K562 (cell line): ENCODE measurements around the gene ERN1. TPM values are rescaled to one million over a fixed set of nuclear protein-coding genes. Genes with fewer than 3 reads are reported as not detected.

Source experiments
- BRF1 ChIP-seq: IDR thresholded peaks from 3 replicates; pipeline ENCODE4 v1.6.1; 2011; ENCODE audit warnings: borderline replicate concordance, mild to moderate bottlenecking; ENCODE audit not compliant: insufficient read length; ENCODE audit errors: extremely low read depth
- CBFA2T3 ChIP-seq: fragments of 450-650 bp; IDR thresholded peaks from 2 replicates; pipeline ENCODE4 v1.6.1; 2017
- HNRNPK ChIP-seq: fragments of 200-400 bp; formaldehyde crosslinking; IDR thresholded peaks from one replicate; pipeline ENCODE4 v1.6.1; 2018; ENCODE audit warnings: mild to moderate bottlenecking, low read depth, low read length; ENCODE audit not compliant: poor library complexity, severe bottlenecking
- LARP7 ChIP-seq: fragments of 450-650 bp; IDR thresholded peaks from 2 replicates; pipeline ENCODE4 v1.6.1; 2016
- NCOA1 ChIP-seq: fragments of 450-650 bp; IDR thresholded peaks from 2 replicates; pipeline ENCODE4 v1.6.1; 2016; ENCODE audit warnings: low read depth
- NR2F6 ChIP-seq: fragments of 450-650 bp; formaldehyde crosslinking; IDR thresholded peaks from 2 replicates; pipeline ENCODE4 v1.4.0; 2020; ENCODE audit warnings: mild to moderate bottlenecking
- SMARCE1 ChIP-seq: fragments of 450-650 bp; IDR thresholded peaks from 2 replicates; pipeline ENCODE4 v1.7.1; 2016; ENCODE audit warnings: mild to moderate bottlenecking
- TBP ChIP-seq: optimal IDR thresholded peaks from 2 replicates; pipeline ENCODE3; 2011; ENCODE audit warnings: low read depth, low read length, improper control_type of control experiment
- ZFPM2 ChIP-seq: fragments of 250-450 bp; sonication (Bioruptor Pico); IDR thresholded peaks from 2 replicates; pipeline ENCODE4 v1.5.1; 2022; ENCODE audit warnings: mild to moderate bottlenecking
- ZNF143 ChIP-seq: sonication (generic); formaldehyde crosslinking; IDR thresholded peaks from 2 replicates; pipeline ENCODE4 v1.9.0; 2022; ENCODE audit warnings: mild to moderate bottlenecking, missing genetic modification reagents
- ZNF76 ChIP-seq: fragments of 250-450 bp; sonication (Bioruptor Pico); IDR thresholded peaks from 2 replicates; pipeline ENCODE4 v1.4.0; 2020; ENCODE audit warnings: mild to moderate bottlenecking, moderate library complexity, borderline replicate concordance
- ZNF778 ChIP-seq: fragments of 450-650 bp; formaldehyde crosslinking; IDR thresholded peaks from 2 replicates; pipeline ENCODE4 v1.4.0; 2020; ENCODE audit warnings: mild to moderate bottlenecking, moderate library complexity
- polyA plus RNA-seq, 8 experiments: library from polyadenylated mRNA; depleted of rRNA in 4 of 8; stranded (reverse) in 5 of 8; unstranded in 3 of 8; fragments of >200 nt; fragmentation: Nextera tagmentation in 2 of 8; fragmentation: Illumina TruSeq in 1 of 8; extraction: Ambion mirVana in 2 of 8; extraction: Trizol in 1 of 8; gene quantifications; 2 replicates each; pipeline versions ENCODE4 v1.2.1 to v1.2.3, GENCODE V29; 2011 to 2014; ENCODE audit warnings: inconsistent platforms in 1 of 8, missing spikeins in 1 of 8
- total RNA-seq, 7 experiments: library from RNA; depleted of rRNA in 6 of 7; stranded (reverse); fragments of >200 nt in 6 of 7; fragmentation: Illumina TruSeq in 2 of 7; extraction: Trizol in 2 of 7; gene quantifications; 2 replicates each; pipeline versions ENCODE4 v1.2.1 to v1.2.3, GENCODE V29; 2011 to 2021; ENCODE audit warnings: low replicate concordance in 1 of 7
- TF ChIP-seq, protein P1 (sequence below): sonication (generic); formaldehyde crosslinking; IDR thresholded peaks from 2 replicates; pipeline ENCODE4 v1.9.0; 2022; ENCODE audit warnings: mild to moderate bottlenecking, missing genetic modification reagents
- TF ChIP-seq, protein P2 (sequence below), 2 experiments: fragments of 250-450 bp in 1 of 2; fragments of 450-650 bp in 1 of 2; sonication (Bioruptor Pico) in 1 of 2; IDR thresholded peaks; 2 replicates each; pipeline versions ENCODE4 v1.6.1 to v1.8.0; 2016 to 2021; ENCODE audit warnings: mild to moderate bottlenecking in 2 of 2, moderate library complexity in 2 of 2, missing compliant biosample characterization in 1 of 2, missing genetic modification characterization in 1 of 2
- TF ChIP-seq, protein P3 (sequence below): fragments of 450-650 bp; IDR thresholded peaks from 2 replicates; pipeline ENCODE4 v1.6.1; 2017; ENCODE audit warnings: antibody characterized with exemption
- TF ChIP-seq, protein P4 (sequence below): fragments of 250-450 bp; sonication (Bioruptor Pico); IDR thresholded peaks from 2 replicates; pipeline ENCODE4 v1.5.0; 2022; ENCODE audit warnings: mild to moderate bottlenecking
- TF ChIP-seq, protein P5 (sequence below): fragments of 450-650 bp; IDR thresholded peaks from 2 replicates; pipeline ENCODE4 v1.7.0; 2016; ENCODE audit warnings: borderline replicate concordance
- TF ChIP-seq, protein P6 (sequence below): fragments of 250-450 bp; sonication (Bioruptor Pico); IDR thresholded peaks from 2 replicates; pipeline ENCODE4 v1.8.0; 2021; ENCODE audit warnings: borderline replicate concordance, mild to moderate bottlenecking, moderate library complexity; ENCODE audit not compliant: poor library complexity, severe bottlenecking
- TF ChIP-seq, protein P7 (sequence below): fragments of 450-650 bp; IDR thresholded peaks from 2 replicates; pipeline ENCODE4 v1.6.1; 2018; ENCODE audit warnings: mild to moderate bottlenecking, low read depth; ENCODE audit not compliant: partially characterized antibody

ERN1 gene
- total and polyA plus RNA-seq, 9 of the 15 experiments (the other 6 are each of a cell fraction or from before 2014, with no cell fraction given): 2.1 to 22.5 (median 7.3) TPM

DNA sequence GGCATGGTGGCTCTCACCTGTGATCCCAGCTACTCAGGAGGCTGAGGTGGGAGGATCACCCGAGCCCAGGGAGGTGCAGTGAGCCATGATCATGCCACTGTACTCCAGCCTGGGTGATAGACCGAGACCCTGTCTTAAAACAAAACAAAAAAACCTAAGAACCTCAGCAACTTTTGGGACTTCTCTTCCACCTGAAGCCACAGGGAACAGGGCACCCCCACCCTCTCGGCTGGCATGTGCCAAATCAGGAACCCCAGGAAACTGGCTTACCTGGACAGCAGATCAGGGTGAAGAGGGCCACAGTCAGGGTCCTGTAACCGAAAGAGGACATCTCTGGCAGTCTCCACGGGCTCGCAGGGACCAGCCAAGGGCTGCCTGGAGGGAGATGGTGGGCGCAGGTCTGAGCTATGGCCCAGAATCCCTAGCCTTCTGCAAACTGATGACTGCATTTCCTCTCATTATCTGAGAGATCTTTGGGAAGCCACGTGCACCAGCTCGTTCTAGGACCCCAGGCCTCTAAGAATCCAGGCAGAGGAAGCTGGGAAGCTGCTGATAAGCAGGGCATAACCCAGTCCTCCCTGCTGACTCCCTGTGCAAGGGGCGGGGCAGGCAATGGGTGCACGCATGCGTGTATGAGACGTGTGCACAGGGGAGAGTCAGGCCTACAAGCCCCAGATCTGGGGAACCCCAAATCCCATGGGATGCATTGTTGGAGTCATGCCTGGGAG is 123.4 kb downstream of the ERN1 start (continued):
- no peak; the same call in 1 of the 2 replicates for TF ChIP-seq ZNF143
- no peak for TF ChIP-seq ZFPM2 (CRISPR knock-in tag)
- TF ChIP-seq ZNF778 (CRISPR knock-in tag): no peak
- no peak for TF ChIP-seq LARP7
- TF ChIP-seq NR2F6 (CRISPR knock-in tag): no peak
- TF ChIP-seq, protein P1, sequence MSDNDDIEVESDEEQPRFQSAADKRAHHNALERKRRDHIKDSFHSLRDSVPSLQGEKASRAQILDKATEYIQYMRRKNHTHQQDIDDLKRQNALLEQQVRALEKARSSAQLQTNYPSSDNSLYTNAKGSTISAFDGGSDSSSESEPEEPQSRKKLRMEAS: peak; percentile 87
- TF ChIP-seq HNRNPK: no peak
- TF ChIP-seq, protein P2, sequence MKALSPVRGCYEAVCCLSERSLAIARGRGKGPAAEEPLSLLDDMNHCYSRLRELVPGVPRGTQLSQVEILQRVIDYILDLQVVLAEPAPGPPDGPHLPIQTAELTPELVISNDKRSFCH (CRISPR knock-in tag; IDR thresholded peaks at IDR 0.05): no peak
- TF ChIP-seq, protein P2 (tag; IDR thresholded peaks at IDR 0.05): no peak
- TF ChIP-seq, protein P3, sequence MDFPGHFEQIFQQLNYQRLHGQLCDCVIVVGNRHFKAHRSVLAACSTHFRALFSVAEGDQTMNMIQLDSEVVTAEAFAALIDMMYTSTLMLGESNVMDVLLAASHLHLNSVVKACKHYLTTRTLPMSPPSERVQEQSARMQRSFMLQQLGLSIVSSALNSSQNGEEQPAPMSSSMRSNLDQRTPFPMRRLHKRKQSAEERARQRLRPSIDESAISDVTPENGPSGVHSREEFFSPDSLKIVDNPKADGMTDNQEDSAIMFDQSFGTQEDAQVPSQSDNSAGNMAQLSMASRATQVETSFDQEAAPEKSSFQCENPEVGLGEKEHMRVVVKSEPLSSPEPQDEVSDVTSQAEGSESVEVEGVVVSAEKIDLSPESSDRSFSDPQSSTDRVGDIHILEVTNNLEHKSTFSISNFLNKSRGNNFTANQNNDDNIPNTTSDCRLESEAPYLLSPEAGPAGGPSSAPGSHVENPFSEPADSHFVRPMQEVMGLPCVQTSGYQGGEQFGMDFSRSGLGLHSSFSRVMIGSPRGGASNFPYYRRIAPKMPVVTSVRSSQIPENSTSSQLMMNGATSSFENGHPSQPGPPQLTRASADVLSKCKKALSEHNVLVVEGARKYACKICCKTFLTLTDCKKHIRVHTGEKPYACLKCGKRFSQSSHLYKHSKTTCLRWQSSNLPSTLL: no peak
- no peak for TF ChIP-seq BRF1
- TF ChIP-seq, protein P4, sequence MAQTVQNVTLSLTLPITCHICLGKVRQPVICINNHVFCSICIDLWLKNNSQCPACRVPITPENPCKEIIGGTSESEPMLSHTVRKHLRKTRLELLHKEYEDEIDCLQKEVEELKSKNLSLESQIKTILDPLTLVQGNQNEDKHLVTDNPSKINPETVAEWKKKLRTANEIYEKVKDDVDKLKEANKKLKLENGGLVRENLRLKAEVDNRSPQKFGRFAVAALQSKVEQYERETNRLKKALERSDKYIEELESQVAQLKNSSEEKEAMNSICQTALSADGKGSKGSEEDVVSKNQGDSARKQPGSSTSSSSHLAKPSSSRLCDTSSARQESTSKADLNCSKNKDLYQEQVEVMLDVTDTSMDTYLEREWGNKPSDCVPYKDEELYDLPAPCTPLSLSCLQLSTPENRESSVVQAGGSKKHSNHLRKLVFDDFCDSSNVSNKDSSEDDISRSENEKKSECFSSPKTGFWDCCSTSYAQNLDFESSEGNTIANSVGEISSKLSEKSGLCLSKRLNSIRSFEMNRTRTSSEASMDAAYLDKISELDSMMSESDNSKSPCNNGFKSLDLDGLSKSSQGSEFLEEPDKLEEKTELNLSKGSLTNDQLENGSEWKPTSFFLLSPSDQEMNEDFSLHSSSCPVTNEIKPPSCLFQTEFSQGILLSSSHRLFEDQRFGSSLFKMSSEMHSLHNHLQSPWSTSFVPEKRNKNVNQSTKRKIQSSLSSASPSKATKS (CRISPR knock-in tag): no peak
- TF ChIP-seq, protein P5, sequence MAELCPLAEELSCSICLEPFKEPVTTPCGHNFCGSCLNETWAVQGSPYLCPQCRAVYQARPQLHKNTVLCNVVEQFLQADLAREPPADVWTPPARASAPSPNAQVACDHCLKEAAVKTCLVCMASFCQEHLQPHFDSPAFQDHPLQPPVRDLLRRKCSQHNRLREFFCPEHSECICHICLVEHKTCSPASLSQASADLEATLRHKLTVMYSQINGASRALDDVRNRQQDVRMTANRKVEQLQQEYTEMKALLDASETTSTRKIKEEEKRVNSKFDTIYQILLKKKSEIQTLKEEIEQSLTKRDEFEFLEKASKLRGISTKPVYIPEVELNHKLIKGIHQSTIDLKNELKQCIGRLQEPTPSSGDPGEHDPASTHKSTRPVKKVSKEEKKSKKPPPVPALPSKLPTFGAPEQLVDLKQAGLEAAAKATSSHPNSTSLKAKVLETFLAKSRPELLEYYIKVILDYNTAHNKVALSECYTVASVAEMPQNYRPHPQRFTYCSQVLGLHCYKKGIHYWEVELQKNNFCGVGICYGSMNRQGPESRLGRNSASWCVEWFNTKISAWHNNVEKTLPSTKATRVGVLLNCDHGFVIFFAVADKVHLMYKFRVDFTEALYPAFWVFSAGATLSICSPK: no peak
- no peak for TF ChIP-seq ZNF76
- TF ChIP-seq, protein P6, sequence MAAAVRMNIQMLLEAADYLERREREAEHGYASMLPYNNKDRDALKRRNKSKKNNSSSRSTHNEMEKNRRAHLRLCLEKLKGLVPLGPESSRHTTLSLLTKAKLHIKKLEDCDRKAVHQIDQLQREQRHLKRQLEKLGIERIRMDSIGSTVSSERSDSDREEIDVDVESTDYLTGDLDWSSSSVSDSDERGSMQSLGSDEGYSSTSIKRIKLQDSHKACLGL (CRISPR knock-in tag): peak; percentile 4
- TF ChIP-seq TBP: peak; percentile 31
- TF ChIP-seq, protein P7, sequence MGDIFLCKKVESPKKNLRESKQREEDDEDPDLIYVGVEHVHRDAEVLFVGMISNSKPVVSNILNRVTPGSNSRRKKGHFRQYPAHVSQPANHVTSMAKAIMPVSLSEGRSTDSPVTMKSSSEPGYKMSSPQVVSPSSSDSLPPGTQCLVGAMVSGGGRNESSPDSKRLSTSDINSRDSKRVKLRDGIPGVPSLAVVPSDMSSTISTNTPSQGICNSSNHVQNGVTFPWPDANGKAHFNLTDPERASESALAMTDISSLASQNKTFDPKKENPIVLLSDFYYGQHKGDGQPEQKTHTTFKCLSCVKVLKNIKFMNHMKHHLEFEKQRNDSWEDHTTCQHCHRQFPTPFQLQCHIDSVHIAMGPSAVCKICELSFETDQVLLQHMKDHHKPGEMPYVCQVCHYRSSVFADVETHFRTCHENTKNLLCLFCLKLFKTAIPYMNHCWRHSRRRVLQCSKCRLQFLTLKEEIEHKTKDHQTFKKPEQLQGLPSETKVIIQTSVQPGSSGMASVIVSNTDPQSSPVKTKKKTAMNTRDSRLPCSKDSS: no peak
- peak; percentile 92 for TF ChIP-seq SMARCE1
- TF ChIP-seq NCOA1: peak; percentile 56; the same call in 1 of the 2 replicates
- TF ChIP-seq CBFA2T3: peak; percentile 93
